Measurements from ENCODE around the gene UXS1. TPM values are rescaled to one million over a fixed set of nuclear protein-coding genes. Genes with fewer than 3 reads are reported as not detected.
"Not testable (repeated sequence)": the region's sequence is repeated elsewhere in the genome, so short reads cannot be mapped to it uniquely, and the experiment has no call there.

Gene UXS1
- polyA plus RNA-seq, 1 donor = 43.0 TPM

DNA sequence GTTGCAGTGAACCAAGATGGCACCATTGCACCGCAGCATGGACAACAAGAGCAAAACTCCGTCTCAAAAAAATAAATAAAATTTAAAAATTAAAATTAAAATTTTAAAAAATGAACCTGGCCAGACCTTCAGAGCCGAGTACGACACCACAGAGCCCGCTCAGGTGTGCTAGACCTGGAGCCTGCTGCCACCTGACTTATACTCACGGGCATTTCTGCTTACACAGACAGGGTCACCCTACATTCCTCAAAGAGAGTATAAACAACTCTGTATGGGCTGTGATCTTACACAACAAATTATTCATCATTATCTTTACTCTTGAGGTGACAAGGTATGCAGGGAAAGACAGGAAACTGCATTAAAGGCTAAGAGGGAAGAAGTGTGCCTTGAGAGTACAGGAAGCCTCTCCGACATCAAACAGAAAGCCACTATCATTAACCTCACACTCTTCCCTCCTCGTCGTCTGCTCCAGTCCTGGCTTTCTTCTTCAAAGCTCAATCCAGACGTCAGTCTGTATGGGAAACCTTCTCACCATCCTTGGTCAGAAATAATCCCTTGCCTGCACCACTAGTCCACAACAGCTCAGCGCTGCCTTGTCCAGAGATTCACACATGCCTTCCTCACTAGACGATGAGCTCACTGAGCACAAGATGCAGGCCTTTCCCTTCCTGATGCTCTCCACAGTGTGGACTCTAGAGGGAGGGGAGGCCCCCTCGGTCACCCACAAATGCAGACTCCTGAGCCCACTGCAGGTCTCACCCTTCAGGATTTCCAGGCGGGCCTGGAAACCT, 56.2 kb downstream of the UXS1 start:
- Histone ChIP-seq H3K36me3 (ENCODE audit: control insufficient read depth, insufficient read depth, low read length) (peaks cover 3% of the 10 kb centered on the region), H3K4me3 (ENCODE audit: low read length) (no peak overlapping the region), H3K27ac (ENCODE audit: low read length) (peak overlapping the region; percentile 83), H3K27me3 (ENCODE audit: control insufficient read depth, insufficient read depth, low read length) (no peaks in the 10 kb centered on the region), H3K9me3 (ENCODE audit: control insufficient read depth, low read depth, low read length) (no peaks in the 10 kb centered on the region), H3K4me1 (ENCODE audit: control insufficient read depth, insufficient read depth, low read length) (peaks cover 19% of the 10 kb centered on the region)
- DNase-seq = peak in 1 of 2 donors; percentile 27
- WGBS (ENCODE audit: insufficient coverage, low lambda C conversion rate) = 80% methylated on average over 1 of the region's 14 CpGs

- H3K4me3 ChIP-seq (ENCODE audit: low read length); H3K27ac ChIP-seq (ENCODE audit: low read length); H3K27me3 ChIP-seq (ENCODE audit: control insufficient read depth, insufficient read depth, low read length); DNase-seq; H3K9me3 ChIP-seq (ENCODE audit: control insufficient read depth, low read depth, low read length): not testable (repeated sequence)
- peaks cover 24% of the 10 kb centered on the region for H3K4me1 ChIP-seq (ENCODE audit: control insufficient read depth, insufficient read depth, low read length)
- no CpG with 5 or more reads among the region's 14 CpGs for whole genome bisulfite sequencing (ENCODE audit: insufficient coverage, low lambda C conversion rate)
- H3K36me3 ChIP-seq (ENCODE audit: control insufficient read depth, insufficient read depth, low read length) = peaks cover 11% of the 10 kb centered on the region
Observed at GRCh38 chr2:106131192-106131591, 62.9 kb downstream of the UXS1 start.

- Histone ChIP-seq H3K4me1 (ENCODE audit: control insufficient read depth, insufficient read depth, low read length) (peaks cover 32% of the 10 kb centered on the region), H3K27me3 (ENCODE audit: control insufficient read depth, insufficient read depth, low read length) (no peaks in the 10 kb centered on the region), H3K9me3 (ENCODE audit: control insufficient read depth, low read depth, low read length) (peaks cover 4% of the 10 kb centered on the region), H3K27ac (ENCODE audit: low read length) (peak overlapping the region; percentile 73), H3K4me3 (ENCODE audit: low read length) (peak overlapping the region; percentile 19), H3K36me3 (ENCODE audit: control insufficient read depth, insufficient read depth, low read length) (peaks cover 12% of the 10 kb centered on the region)
- DNase-seq = peak in 1 of 2 donors; percentile 16
- no CpG with 5 or more reads among the region's 13 CpGs for WGBS (ENCODE audit: insufficient coverage, low lambda C conversion rate)
Observed at GRCh38 chr2:106130251-106130998, 63.7 kb downstream of the UXS1 start.

DNA sequence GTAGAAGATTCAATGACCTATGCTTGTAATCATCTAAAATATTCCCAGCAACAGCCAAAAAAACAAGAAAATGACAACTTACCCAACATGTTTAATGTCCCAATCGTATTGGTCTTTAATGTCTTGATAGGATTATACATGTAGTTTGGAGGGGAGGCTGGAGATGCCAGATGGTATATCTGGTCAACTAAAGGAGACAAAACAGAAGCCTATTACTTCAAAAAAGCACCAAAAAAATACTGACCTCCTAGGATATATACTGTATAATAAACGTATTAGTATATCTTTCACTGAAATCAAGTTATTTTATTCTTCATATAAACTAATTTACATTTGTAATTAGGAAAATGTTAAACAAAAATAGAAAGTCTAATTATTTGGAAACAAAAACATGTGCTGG, 64.5 kb downstream of the UXS1 start:
- Histone ChIP-seq H3K4me1 (ENCODE audit: control insufficient read depth, insufficient read depth, low read length) (peaks cover 38% of the 10 kb centered on the region), H3K27ac (ENCODE audit: low read length) (no peak overlapping the region), H3K9me3 (ENCODE audit: control insufficient read depth, low read depth, low read length) (peaks cover 4% of the 10 kb centered on the region), H3K27me3 (ENCODE audit: control insufficient read depth, insufficient read depth, low read length) (no peaks in the 10 kb centered on the region), H3K4me3 (ENCODE audit: low read length) (no peak overlapping the region), H3K36me3 (ENCODE audit: control insufficient read depth, insufficient read depth, low read length) (peaks cover 15% of the 10 kb centered on the region)
- DNase-seq = no peak
- WGBS (ENCODE audit: insufficient coverage, low lambda C conversion rate) = 83% methylated on average over 2 of the region's 2 CpGs

- Histone ChIP-seq H3K4me3 (ENCODE audit: low read length) (no peak overlapping the region), H3K27ac (ENCODE audit: low read length) (no peak overlapping the region), H3K4me1 (ENCODE audit: control insufficient read depth, insufficient read depth, low read length) (peaks cover 43% of the 10 kb centered on the region), H3K9me3 (ENCODE audit: control insufficient read depth, low read depth, low read length) (peaks cover 4% of the 10 kb centered on the region), H3K36me3 (ENCODE audit: control insufficient read depth, insufficient read depth, low read length) (peaks cover 15% of the 10 kb centered on the region), H3K27me3 (ENCODE audit: control insufficient read depth, insufficient read depth, low read length) (no peaks in the 10 kb centered on the region)
- no peak for DNase-seq
- WGBS (ENCODE audit: insufficient coverage, low lambda C conversion rate) = no CpG with 5 or more reads among the region's 2 CpGs
Observed at GRCh38 chr2:106129150-106129549, 65.0 kb downstream of the UXS1 start.

DNA sequence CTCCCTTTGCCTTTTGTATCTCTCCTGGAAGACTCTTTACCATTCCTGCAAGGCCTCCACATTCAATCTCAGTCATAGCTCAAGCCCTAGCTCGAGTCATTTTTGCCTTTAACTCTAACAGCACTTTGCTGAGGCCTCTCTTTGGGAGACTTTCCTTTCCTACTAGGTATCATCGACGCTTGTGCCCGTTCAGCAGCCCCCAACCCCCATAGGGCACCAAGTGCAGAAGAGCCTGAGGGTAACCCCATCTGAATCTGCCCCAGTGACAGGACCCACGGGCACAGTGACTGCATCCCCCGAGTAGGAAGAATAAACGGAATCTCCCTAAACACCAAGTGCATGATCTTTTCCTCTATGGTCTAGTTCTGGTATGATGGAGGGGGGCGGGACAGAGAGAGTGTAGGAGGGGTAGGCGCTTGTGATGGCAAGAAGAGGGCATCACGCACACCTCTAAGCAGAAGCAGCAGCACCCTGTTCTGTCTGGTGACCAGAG, 66.3 kb downstream of the UXS1 start:
- H3K36me3 ChIP-seq (ENCODE audit: control insufficient read depth, insufficient read depth, low read length) = peaks cover 17% of the 10 kb centered on the region
- H3K4me3 ChIP-seq (ENCODE audit: low read length) = no peak overlapping the region
- WGBS (ENCODE audit: insufficient coverage, low lambda C conversion rate) = 80% methylated on average over 1 of the region's 10 CpGs
- peaks cover 4% of the 10 kb centered on the region for H3K9me3 ChIP-seq (ENCODE audit: control insufficient read depth, low read depth, low read length)
- peak overlapping the region; percentile 87 for H3K27ac ChIP-seq (ENCODE audit: low read length)
- DNase-seq = no peak
- H3K4me1 ChIP-seq (ENCODE audit: control insufficient read depth, insufficient read depth, low read length) = peaks cover 48% of the 10 kb centered on the region
- no peaks in the 10 kb centered on the region for H3K27me3 ChIP-seq (ENCODE audit: control insufficient read depth, insufficient read depth, low read length)

GRCh38 chr2:106127282-106127771, 66.8 kb downstream of the UXS1 start:
- H3K4me1 ChIP-seq (ENCODE audit: control insufficient read depth, insufficient read depth, low read length) = peaks cover 48% of the 10 kb centered on the region
- DNase-seq = peak; percentile 48 to 80
- H3K36me3 ChIP-seq (ENCODE audit: control insufficient read depth, insufficient read depth, low read length) = peaks cover 20% of the 10 kb centered on the region
- H3K4me3 ChIP-seq (ENCODE audit: low read length) = no peak overlapping the region
- peak overlapping the region; percentile 87 for H3K27ac ChIP-seq (ENCODE audit: low read length)
- no peaks in the 10 kb centered on the region for H3K27me3 ChIP-seq (ENCODE audit: control insufficient read depth, insufficient read depth, low read length)
- H3K9me3 ChIP-seq (ENCODE audit: control insufficient read depth, low read depth, low read length) = peaks cover 4% of the 10 kb centered on the region
- WGBS (ENCODE audit: insufficient coverage, low lambda C conversion rate) = 56% methylated on average over 1 of the region's 5 CpGs

DNA sequence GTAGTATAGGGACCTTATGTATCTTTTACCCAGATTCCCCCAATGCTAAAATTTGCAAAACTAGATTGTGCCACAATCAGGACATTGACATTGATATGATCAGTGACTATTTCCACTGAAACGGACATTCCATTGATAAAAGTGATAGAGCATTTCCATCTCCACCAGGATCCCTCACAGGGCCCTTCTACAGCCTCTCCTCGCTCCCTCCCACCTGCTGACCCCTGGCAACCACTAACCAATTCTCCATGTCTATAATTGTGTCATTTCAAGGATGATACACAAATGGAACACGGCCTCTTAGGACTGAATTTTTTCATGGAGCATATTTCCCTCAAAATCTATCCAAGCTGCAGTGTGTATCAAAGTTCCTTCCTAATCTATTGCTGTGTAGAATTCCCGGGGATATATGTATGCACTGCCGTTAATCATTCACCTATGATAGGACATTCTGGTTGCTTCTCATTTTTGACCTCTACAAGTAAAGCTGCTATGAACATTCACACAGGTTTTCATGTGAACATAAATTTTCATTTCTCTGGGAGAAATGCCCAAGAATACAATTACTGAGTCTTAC, 67.3 kb downstream of the UXS1 start:
- peak; percentile 45 to 86 for DNase-seq
- Histone ChIP-seq H3K9me3 (ENCODE audit: control insufficient read depth, low read depth, low read length) (peaks cover 4% of the 10 kb centered on the region), H3K36me3 (ENCODE audit: control insufficient read depth, insufficient read depth, low read length) (peaks cover 26% of the 10 kb centered on the region), H3K27me3 (ENCODE audit: control insufficient read depth, insufficient read depth, low read length) (no peaks in the 10 kb centered on the region), H3K4me3 (ENCODE audit: low read length) (no peak overlapping the region), H3K4me1 (ENCODE audit: control insufficient read depth, insufficient read depth, low read length) (peaks cover 48% of the 10 kb centered on the region), H3K27ac (ENCODE audit: low read length) (peak overlapping the region; percentile 87)
- no CpG with 5 or more reads among the region's 5 CpGs for WGBS (ENCODE audit: insufficient coverage, low lambda C conversion rate)

DNA sequence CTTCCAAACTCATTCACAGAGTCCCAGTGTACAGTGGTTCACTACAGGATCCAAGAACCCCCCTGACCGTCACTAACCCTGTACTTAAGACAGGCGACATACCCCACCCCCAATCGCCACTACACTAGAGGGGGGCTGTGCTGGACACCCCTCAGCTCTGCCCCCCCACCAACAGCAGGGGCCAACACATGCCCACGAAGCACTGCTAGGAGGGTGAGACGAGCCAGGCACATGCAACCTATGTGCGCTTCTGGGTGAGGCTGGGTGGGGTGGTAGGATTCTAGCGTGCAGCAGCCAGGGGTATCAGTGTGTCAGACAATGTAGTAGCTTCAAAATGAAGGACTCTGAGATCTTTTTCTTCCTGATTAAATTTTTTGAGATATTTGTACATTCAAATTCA, 67.8 kb downstream of the UXS1 start:
- peaks cover 31% of the 10 kb centered on the region for H3K36me3 ChIP-seq (ENCODE audit: control insufficient read depth, insufficient read depth, low read length)
- H3K4me1 ChIP-seq (ENCODE audit: control insufficient read depth, insufficient read depth, low read length) = peaks cover 48% of the 10 kb centered on the region
- DNase-seq = no peak
- H3K27me3 ChIP-seq (ENCODE audit: control insufficient read depth, insufficient read depth, low read length) = no peaks in the 10 kb centered on the region
- peaks cover 4% of the 10 kb centered on the region for H3K9me3 ChIP-seq (ENCODE audit: control insufficient read depth, low read depth, low read length)
- no CpG with 5 or more reads among the region's 7 CpGs for WGBS (ENCODE audit: insufficient coverage, low lambda C conversion rate)
- no peak overlapping the region for H3K4me3 ChIP-seq (ENCODE audit: low read length)
- peak overlapping the region; percentile 87 for H3K27ac ChIP-seq (ENCODE audit: low read length)

DNA sequence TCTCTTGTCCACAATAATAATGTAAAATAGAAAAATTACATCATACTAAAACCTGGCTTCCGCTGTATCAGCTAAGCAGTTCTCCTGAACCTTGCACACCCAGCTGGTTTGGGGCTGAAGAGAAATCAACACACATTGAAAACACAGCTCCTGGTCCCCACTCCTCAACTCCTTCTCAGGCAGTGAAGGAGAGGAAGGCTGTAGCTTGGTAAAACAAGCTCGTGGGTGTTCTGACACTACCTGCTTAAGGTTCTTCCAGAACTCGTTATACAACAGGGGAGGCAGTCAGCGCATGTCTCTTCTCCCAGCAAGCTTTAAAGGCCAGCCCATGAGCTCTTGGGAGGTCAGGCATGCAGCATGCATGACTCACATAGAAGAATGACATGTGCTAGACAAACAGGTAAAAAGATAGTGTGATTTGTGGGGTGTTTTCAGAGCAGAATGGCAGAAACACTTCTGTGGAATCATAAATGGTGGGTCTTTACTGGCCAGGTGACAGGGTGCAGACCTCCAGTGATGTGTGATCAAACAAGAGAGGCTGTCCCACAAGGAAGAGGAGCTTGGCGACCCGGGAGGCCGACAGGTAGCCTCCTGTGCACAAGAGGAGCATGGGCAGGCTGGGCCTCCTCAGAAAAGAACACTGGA, 69.1 kb downstream of the UXS1 start:
- Histone ChIP-seq H3K36me3 (ENCODE audit: control insufficient read depth, insufficient read depth, low read length) (peaks cover 41% of the 10 kb centered on the region), H3K9me3 (ENCODE audit: control insufficient read depth, low read depth, low read length) (peaks cover 4% of the 10 kb centered on the region), H3K4me3 (ENCODE audit: low read length) (no peak overlapping the region), H3K4me1 (ENCODE audit: control insufficient read depth, insufficient read depth, low read length) (peaks cover 42% of the 10 kb centered on the region), H3K27me3 (ENCODE audit: control insufficient read depth, insufficient read depth, low read length) (no peaks in the 10 kb centered on the region), H3K27ac (ENCODE audit: low read length) (peak overlapping the region; percentile 87)
- no CpG with 5 or more reads among the region's 7 CpGs for WGBS (ENCODE audit: insufficient coverage, low lambda C conversion rate)
- DNase-seq = peak; percentile 54 to 85
